ENCODE results near the gene EOLA1.
"Not testable (repeated sequence)": the region's sequence is repeated elsewhere in the genome, so short reads cannot be mapped to it uniquely, and the experiment has no call there.

EOLA1 gene

GRCh38 chrX:149515954-149516602, 24.7 kb upstream of the EOLA1 start:
- no peak for DNase-seq

- DNase-seq = no peak
These were observed 24.2 kb upstream of the EOLA1 start for GRCh38 chrX:149516604-149517003.

GRCh38 chrX:149517308-149517707, 23.5 kb upstream of the EOLA1 start:
- DNase-seq = no peak

- DNase-seq = no peak
These were observed 22.6 kb upstream of the EOLA1 start for GRCh38 chrX:149518236-149518635.

GRCh38 chrX:149520636-149521277, 20.1 kb upstream of the EOLA1 start:
- not testable (repeated sequence) for DNase-seq

- DNase-seq = no peak
These were observed 19.4 kb upstream of the EOLA1 start for GRCh38 chrX:149521438-149521837.

GRCh38 chrX:149522916-149523315, 17.9 kb upstream of the EOLA1 start:
- no peak for DNase-seq

GRCh38 chrX:149525389-149525788, 15.4 kb upstream of the EOLA1 start:
- peak; percentile 50 for DNase-seq

- DNase-seq = not testable (repeated sequence)
These were observed 14.9 kb upstream of the EOLA1 start for GRCh38 chrX:149525903-149526302.

GRCh38 chrX:149526318-149527033, 14.3 kb upstream of the EOLA1 start:
- not testable (repeated sequence) for DNase-seq

- no peak for DNase-seq
These were observed 13.1 kb upstream of the EOLA1 start for GRCh38 chrX:149527705-149528104.

- DNase-seq = no peak
These were observed 12.4 kb upstream of the EOLA1 start for GRCh38 chrX:149528381-149528780.

GRCh38 chrX:149531599-149531998, 9.2 kb upstream of the EOLA1 start:
- no peak for DNase-seq

- DNase-seq = not testable (repeated sequence)
These were observed 7.9 kb upstream of the EOLA1 start for GRCh38 chrX:149532868-149533267.

- DNase-seq = not testable (repeated sequence)
These were observed 6.8 kb upstream of the EOLA1 start for GRCh38 chrX:149533999-149534398.

- not testable (repeated sequence) for DNase-seq
These were observed 5.7 kb upstream of the EOLA1 start for GRCh38 chrX:149534926-149535602.

GRCh38 chrX:149537474-149537873, 3.3 kb upstream of the EOLA1 start:
- not testable (repeated sequence) for DNase-seq

GRCh38 chrX:149539283-149540130, 1.3 kb upstream of the EOLA1 start:
- DNase-seq = peak; percentile 81

- peak; percentile 87 for DNase-seq
These were observed 636 bp upstream of the EOLA1 start for GRCh38 chrX:149540131-149540620.

- no peak for DNase-seq
These were observed 772 bp downstream of the EOLA1 start for GRCh38 chrX:149541521-149542047.

- DNase-seq = not testable (repeated sequence)
These were observed 5.0 kb downstream of the EOLA1 start for GRCh38 chrX:149545545-149546543.
